GM21619 (cell line): ENCODE data around the gene LIPG.
"Not testable (repeated sequence)": the region's sequence is repeated elsewhere in the genome, so short reads cannot be mapped to it uniquely, and the experiment has no call there.

ENCODE experiments used
- ATAC-seq: cut with Tn5 transposase; IDR thresholded peaks from one replicate; pipeline ENCODE4 v1.9.1; 2021; ENCODE audit not compliant: unreplicated experiment

LIPG gene

GRCh38 chr18:49572611-49573345, 10.9 kb downstream of the LIPG start:
- no peak for ATAC-seq

- ATAC-seq, result no peak
Measured at GRCh38 chr18:49573835-49574234, 12.0 kb downstream of the LIPG start.

- not testable (repeated sequence) for ATAC-seq
Measured at GRCh38 chr18:49579041-49579440, 17.2 kb downstream of the LIPG start.

DNA sequence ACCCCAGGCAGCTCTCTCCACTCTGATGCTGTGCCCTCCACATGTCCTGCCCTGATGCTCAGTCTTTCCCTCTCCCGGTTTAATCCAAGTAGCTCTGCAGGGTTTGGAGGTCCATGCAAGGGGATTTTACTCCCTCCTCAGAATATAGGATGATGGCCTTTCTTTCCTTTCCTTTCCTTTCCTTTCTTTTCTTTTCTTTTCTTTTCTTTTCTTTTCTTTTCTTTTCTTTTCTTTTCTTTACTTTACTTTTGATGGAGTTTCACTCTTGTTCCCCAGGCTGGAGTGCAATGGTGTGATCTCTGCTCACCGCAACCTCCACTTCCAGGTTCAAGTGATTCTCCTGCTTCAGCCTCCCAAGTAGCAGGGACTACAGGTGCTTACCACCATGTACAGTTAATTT, 17.7 kb downstream of the LIPG start:
- not testable (repeated sequence) for ATAC-seq

DNA sequence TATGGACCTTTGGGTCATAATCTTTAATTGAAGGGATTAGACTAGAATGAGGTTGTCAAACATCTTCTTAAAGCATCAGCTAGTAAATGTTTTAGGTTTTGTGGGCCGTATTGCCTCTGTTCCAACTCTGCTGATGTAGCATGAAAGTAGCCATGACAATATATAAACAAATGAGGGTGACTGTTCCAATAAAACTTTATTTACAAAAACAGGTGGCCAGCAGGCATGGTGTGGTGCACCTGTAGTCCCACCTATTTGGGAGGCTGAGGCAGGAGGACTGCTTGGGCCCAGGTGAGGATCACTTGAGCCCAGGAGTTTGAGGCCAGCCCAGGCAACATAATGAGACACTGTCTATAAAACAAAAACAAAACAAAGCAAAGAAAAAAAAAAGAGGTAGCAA, 18.4 kb downstream of the LIPG start:
- ATAC-seq, result no peak

DNA sequence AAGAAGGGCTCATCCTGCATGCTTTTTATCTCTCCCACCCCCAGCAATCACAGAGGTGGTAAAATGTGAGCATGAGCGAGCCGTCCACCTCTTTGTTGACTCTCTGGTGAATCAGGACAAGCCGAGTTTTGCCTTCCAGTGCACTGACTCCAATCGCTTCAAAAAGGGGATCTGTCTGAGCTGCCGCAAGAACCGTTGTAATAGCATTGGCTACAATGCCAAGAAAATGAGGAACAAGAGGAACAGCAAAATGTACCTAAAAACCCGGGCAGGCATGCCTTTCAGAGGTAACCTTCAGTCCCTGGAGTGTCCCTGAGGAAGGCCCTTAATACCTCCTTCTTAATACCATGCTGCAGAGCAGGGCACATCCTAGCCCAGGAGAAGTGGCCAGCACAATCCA, 19.5 kb downstream of the LIPG start:
- no peak for ATAC-seq

DNA sequence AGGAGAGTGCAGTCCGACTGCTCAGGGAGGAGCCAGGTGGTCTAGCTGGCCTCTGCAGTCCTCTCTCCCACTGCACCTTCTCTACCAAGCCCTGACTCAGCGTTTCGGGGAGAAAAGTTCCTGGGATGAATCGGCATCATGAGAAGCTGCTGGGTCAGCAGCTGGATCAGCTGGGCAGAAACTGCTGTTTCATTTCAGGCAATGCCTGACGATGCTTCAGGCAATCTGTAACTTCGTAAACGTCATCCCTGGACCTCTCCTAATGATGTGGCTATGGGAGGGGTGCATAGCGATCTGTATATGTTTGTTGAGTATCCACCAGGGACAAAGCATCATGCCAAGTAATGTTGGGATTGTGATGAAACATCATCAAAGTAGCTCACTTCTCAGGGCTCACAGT, 20.7 kb downstream of the LIPG start:
- no peak for ATAC-seq

DNA sequence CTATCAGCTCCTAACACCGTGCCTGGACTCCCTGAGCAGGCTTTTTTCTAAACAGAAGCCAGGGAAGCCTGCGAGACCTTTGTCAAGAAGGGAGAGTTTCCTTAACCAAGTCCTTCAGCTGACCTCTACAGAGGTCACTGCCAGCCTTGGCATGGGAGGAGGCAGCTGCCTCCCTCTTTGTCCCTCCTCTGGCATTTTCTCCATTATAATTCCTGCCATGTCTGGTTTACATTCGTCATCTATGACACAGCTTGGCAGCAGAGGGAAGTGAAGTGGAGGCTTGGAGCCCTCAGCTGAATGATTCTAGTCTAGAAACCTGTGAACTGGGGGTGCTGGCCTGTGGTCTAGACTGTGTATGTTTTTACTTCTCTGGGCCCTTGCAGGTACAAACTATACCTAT, 22.5 kb downstream of the LIPG start:
- ATAC-seq, result no peak

DNA sequence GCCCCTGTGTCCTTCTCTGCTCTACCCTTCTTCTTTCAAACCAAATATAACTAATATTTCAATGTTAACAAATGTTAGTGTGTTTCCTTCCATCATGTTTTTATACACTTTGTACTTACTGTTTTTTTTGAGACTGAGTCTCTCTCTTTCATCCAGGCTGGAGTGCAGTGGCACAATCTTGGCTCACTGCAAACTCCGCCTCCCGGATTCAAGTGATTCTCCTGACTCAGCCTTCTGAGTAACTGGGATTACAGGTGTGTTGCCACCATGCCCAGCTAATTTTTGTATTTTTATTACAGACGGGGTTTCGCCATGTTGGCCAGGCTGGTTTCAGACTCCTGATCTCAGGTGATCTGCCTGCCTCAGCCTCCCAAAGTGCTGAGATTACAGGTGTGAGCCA, 23.1 kb downstream of the LIPG start:
- ATAC-seq, result not testable (repeated sequence)

GRCh38 chr18:49585781-49586663, 24.2 kb downstream of the LIPG start:
- no peak for ATAC-seq

DNA sequence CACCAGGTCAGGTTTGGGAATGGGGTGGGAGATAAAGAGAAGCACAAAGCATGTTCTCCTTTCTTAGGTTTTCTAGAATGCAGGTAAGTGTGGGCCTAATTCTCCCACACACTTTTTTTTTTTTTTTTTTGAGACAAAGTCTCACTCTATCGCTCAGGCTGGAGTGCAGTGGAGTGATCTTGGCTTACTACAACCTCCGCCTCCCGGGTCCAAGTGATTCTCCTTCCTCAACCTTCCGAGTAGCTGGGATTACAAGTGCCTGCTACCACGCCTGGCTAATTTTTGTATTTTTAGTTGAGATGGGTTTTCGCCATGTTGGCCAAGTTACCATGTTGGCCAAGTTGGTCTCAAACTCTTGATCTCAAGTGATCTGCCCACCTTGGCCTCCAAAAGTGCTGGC, 26.3 kb downstream of the LIPG start:
- ATAC-seq, result no peak

DNA sequence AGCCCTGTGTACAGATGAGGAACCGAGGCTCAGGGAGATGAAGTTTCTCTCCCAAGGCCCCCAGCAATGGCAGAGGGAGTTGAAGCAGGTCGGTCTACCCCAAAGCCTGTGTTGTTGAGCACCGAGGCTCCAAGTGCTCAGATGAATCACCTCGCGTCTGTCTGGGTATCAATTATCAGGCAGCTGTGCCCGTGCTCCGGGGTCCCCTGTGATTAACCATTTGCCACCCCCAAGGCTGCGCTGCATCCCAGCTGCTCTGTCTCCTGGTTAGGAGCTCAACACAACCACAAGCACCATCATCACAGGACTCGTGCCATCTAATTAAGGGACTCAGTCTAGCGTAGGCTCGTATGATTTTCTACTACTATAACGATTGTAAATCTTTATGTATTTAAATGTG, 27.1 kb downstream of the LIPG start:
- ATAC-seq, result no peak

DNA sequence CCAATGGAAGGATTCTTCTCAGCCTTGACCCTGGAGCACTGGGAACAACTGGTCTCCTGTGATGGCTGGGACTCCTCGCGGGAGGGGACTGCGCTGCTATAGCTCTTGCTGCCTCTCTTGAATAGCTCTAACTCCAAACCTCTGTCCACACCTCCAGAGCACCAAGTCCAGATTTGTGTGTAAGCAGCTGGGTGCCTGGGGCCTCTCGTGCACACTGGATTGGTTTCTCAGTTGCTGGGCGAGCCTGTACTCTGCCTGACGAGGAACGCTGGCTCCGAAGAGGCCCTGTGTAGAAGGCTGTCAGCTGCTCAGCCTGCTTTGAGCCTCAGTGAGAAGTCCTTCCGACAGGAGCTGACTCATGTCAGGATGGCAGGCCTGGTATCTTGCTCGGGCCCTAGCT, 28.8 kb downstream of the LIPG start:
- ATAC-seq, result no peak

DNA sequence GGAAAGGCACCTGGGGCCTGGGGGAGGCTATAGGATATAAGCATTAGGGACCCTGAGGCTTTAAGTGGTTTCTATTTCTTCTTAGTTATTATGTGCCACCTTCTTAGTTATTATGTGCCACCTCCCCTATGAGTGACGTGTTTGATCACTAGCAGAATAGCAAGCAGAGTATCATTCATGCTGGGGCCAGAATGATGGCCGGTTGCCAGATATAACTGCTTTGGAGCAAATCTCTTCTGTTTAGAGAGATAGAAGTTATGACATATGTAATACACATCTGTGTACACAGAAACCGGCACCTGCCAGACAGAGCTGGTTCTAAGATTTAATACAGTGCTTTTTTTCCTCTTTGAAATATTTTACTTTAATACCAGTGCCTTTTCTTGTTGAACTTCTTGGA, 29.4 kb downstream of the LIPG start:
- ATAC-seq, result no peak

DNA sequence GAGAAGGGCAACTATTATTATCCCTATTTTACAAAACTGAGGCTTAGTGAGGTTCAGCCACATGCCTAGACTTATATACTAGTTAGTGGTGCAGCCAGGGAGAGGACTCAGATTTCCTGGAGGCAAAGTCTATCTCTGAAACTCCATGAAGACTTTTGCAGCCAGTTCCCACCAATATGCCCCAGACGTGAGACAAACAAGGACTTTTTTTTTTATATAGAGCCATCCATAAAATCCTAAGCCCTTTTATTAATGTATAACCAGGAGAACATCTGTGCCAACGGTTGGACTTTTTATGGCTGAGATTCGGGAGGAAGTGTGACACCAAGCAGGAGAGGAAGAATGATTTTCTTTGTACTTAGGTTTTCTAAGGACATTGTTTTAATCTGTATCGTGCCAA, 29.9 kb downstream of the LIPG start:
- ATAC-seq, result no peak

GRCh38 chr18:49596687-49597086, 34.8 kb downstream of the LIPG start:
- ATAC-seq, result no peak

DNA sequence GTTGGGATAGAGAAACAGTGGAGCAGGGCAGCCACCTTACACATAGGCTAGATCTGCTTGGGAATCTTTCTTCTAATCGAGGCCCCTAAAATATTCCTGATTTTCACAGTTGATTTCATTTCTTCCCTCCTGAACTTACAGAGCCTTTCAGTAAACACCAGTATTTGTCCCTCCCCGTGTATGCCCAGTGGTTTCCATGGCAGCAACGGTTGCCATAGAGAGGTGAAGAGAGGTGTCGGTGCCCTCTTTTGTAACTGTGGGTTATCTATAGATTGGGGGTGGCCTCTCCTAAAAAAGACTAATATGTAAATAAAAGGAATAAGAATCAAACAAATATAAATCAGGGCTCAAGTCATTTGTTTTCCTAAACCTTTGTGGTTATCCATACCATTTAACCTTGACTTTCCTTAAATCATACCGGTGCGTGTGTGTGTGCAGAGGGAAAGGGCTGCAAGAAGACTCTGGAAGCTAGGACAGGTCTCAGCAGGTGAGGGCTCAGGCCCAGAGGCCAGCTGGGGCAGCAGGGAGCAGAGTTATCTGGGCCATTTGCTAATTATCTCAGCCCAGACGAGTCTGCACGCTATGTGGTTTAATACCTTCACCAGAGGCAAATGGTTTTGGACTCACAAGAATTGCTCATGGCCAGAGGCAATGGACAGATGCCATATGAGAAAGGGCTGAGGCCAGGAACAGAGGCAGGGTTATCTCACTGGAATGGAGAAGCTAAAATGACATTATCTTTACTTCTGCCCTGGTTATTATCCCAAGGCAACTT, 35.5 kb downstream of the LIPG start:
- no peak for ATAC-seq

DNA sequence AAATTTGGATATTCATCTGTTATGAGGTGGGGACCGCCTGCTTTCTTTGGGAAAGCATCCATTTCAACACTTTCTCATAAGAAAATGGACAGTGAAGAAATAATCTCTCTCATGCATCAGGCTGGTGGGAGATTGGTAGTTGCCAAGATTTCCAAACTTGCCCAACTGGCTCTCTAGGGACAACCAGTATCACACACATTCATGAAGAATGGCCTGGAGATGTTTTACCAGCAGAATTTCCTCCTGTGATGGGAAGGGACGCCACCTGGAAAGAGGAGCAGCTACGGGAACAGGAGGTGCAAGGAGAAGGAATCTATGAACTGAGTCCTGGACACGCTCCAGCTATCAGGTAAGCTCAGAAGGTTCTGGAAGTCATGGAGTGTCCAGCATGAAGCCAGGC, 39.4 kb downstream of the LIPG start:
- no peak for ATAC-seq

DNA sequence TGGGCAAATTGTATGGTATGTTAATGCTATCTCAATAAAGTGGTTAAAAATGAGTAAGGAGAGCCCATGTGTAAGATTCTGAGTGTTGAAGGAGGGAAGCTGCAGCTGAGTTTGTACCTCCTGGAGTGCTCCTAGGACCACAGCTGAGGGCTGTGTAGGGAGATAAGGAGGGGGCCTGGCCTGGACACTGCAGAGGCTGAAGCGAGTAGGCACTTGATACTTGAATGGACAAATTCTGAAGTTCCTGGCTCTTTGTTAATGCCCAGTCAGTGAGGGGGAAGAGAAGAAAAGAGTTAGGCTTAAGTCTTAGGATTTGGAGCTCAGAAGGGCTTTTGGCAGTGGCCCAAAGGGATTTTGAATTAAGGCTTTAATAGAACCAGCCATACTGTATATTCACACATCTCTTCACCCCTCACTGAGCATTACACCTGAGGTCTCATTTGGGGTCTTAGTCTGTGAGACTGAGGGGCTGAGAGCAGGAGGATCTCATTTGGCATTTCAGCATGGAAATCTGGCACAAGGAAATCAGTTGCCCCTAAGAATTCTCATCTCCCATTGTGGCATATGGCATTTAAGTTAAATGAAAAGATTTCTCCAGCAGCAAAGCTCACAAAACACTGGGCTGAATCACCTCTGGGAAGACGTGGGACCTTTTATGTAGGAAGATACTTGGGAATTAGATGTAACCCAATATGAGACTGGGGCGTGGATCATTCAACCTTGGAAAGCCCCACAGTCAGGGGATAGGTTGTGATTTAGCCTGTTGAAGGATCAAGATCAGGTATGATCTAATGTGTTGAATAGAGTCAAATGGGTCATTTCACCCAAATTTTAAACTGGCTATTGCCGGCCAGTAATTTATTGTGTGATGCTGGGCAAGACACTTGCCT, 46.8 kb downstream of the LIPG start:
- no peak for ATAC-seq

- ATAC-seq, result no peak
Measured at GRCh38 chr18:49609256-49610021, 47.6 kb downstream of the LIPG start.
